Measurements from ENCODE around the gene COTL1.

Gene COTL1

GRCh38 chr16:84577034-84577803 lies 40.7 kb downstream of the COTL1 start:
- H2BK15ac ChIP-seq (replicated peaks; ENCODE audit: low read depth) = no peak overlapping the region
- no peak overlapping the region for H3K18ac ChIP-seq (ENCODE audit: low read length)
- no peak overlapping the region for H3K9ac ChIP-seq (ENCODE audit: low read length)
- H4K8ac ChIP-seq (ENCODE audit: low read depth, low read length) = no peak overlapping the region
- no peak overlapping the region for H3K27ac ChIP-seq (ENCODE audit: low read depth, low read length)
- H3K36me3 ChIP-seq (ENCODE audit: control insufficient read depth, insufficient read depth, low read length) = no peaks in the 10 kb centered on the region
- H2AK5ac ChIP-seq (ENCODE audit: low read length) = no peak overlapping the region
- H3K23ac ChIP-seq (ENCODE audit: low read length) = no peak overlapping the region
- no peak overlapping the region for H2BK5ac ChIP-seq (ENCODE audit: low read length)
- no peak overlapping the region for H3K4me3 ChIP-seq (ENCODE audit: low read length)
- H3K79me2 ChIP-seq (ENCODE audit: control insufficient read depth, insufficient read depth, low read length) = peaks cover 4% of the 10 kb centered on the region
- H3K4ac ChIP-seq (ENCODE audit: low read depth, low read length) = no peak overlapping the region
- no peaks in the 10 kb centered on the region for H3K27me3 ChIP-seq (ENCODE audit: insufficient read depth, low read length, poor library complexity)
- H2BK120ac ChIP-seq (ENCODE audit: low read depth, low read length) = no peak overlapping the region
- H4K5ac ChIP-seq (ENCODE audit: low read length) = no peak overlapping the region
- H3K4me1 ChIP-seq (ENCODE audit: control insufficient read depth, low read depth, low read length) = no peaks in the 10 kb centered on the region
- no CpG with 5 or more reads among the region's 15 CpGs for WGBS (ENCODE audit: extremely low coverage, insufficient coverage, low lambda C conversion rate)
- peaks cover 8% of the 10 kb centered on the region for H3K79me1 ChIP-seq (ENCODE audit: low read length)
- no peak overlapping the region for H3K4me2 ChIP-seq (ENCODE audit: low read length)
- no peak for DNase-seq
- H3K56ac ChIP-seq (ENCODE audit: low read length) = no peak overlapping the region

GRCh38 chr16:84575914-84576313 lies 42.0 kb downstream of the COTL1 start:
- Histone ChIP-seq H3K79me1 (ENCODE audit: low read length) (peaks cover 10% of the 10 kb centered on the region), H3K79me2 (ENCODE audit: control insufficient read depth, insufficient read depth, low read length) (peaks cover 4% of the 10 kb centered on the region), H4K8ac (ENCODE audit: low read depth, low read length) (no peak overlapping the region), H3K27ac (ENCODE audit: low read depth, low read length) (no peak overlapping the region), H2BK5ac (ENCODE audit: low read length) (no peak overlapping the region), H3K4ac (ENCODE audit: low read depth, low read length) (no peak overlapping the region), H3K4me2 (ENCODE audit: low read length) (no peak overlapping the region), H3K23ac (ENCODE audit: low read length) (no peak overlapping the region), H3K18ac (ENCODE audit: low read length) (no peak overlapping the region), H3K4me3 (ENCODE audit: low read length) (no peak overlapping the region), H3K9ac (ENCODE audit: low read length) (no peak overlapping the region), H2AK5ac (ENCODE audit: low read length) (no peak overlapping the region), H3K36me3 (ENCODE audit: control insufficient read depth, insufficient read depth, low read length) (no peaks in the 10 kb centered on the region), H2BK120ac (ENCODE audit: low read depth, low read length) (no peak overlapping the region), H4K5ac (ENCODE audit: low read length) (no peak overlapping the region), H3K56ac (ENCODE audit: low read length) (no peak overlapping the region), H2BK15ac (replicated peaks; ENCODE audit: low read depth) (no peak overlapping the region), H3K4me1 (ENCODE audit: control insufficient read depth, low read depth, low read length) (no peaks in the 10 kb centered on the region), H3K27me3 (ENCODE audit: insufficient read depth, low read length, poor library complexity) (no peaks in the 10 kb centered on the region)
- WGBS (ENCODE audit: extremely low coverage, insufficient coverage, low lambda C conversion rate) = no CpG with 5 or more reads among the region's 7 CpGs
- DNase-seq = no peak

- no peak overlapping the region for H2AK5ac ChIP-seq (ENCODE audit: low read length)
- no peak overlapping the region for H3K23ac ChIP-seq (ENCODE audit: low read length)
- H4K5ac ChIP-seq (ENCODE audit: low read length) = no peak overlapping the region
- H3K4me2 ChIP-seq (ENCODE audit: low read length) = no peak overlapping the region
- H3K79me1 ChIP-seq (ENCODE audit: low read length) = peaks cover 10% of the 10 kb centered on the region
- no peak overlapping the region for H3K4me3 ChIP-seq (ENCODE audit: low read length)
- no peak overlapping the region for H4K8ac ChIP-seq (ENCODE audit: low read depth, low read length)
- peaks cover 4% of the 10 kb centered on the region for H3K79me2 ChIP-seq (ENCODE audit: control insufficient read depth, insufficient read depth, low read length)
- no peak overlapping the region for H3K18ac ChIP-seq (ENCODE audit: low read length)
- H3K4ac ChIP-seq (ENCODE audit: low read depth, low read length) = no peak overlapping the region
- no peak overlapping the region for H3K27ac ChIP-seq (ENCODE audit: low read depth, low read length)
- H2BK5ac ChIP-seq (ENCODE audit: low read length) = no peak overlapping the region
- H3K56ac ChIP-seq (ENCODE audit: low read length) = no peak overlapping the region
- no peaks in the 10 kb centered on the region for H3K4me1 ChIP-seq (ENCODE audit: control insufficient read depth, low read depth, low read length)
- H3K9ac ChIP-seq (ENCODE audit: low read length) = no peak overlapping the region
- no peak for DNase-seq
- H2BK120ac ChIP-seq (ENCODE audit: low read depth, low read length) = no peak overlapping the region
- H3K36me3 ChIP-seq (ENCODE audit: control insufficient read depth, insufficient read depth, low read length) = no peaks in the 10 kb centered on the region
- no peak overlapping the region for H2BK15ac ChIP-seq (replicated peaks; ENCODE audit: low read depth)
- no peaks in the 10 kb centered on the region for H3K27me3 ChIP-seq (ENCODE audit: insufficient read depth, low read length, poor library complexity)
- WGBS (ENCODE audit: extremely low coverage, insufficient coverage, low lambda C conversion rate) = no CpG with 5 or more reads among the region's 12 CpGs
Observed at GRCh38 chr16:84574191-84574590, 43.7 kb downstream of the COTL1 start.

GRCh38 chr16:84572096-84572495 lies 45.8 kb downstream of the COTL1 start:
- Histone ChIP-seq H3K18ac (ENCODE audit: low read length) (no peak overlapping the region), H4K5ac (ENCODE audit: low read length) (no peak overlapping the region), H3K27ac (ENCODE audit: low read depth, low read length) (no peak overlapping the region), H3K4ac (ENCODE audit: low read depth, low read length) (no peak overlapping the region), H3K36me3 (ENCODE audit: control insufficient read depth, insufficient read depth, low read length) (no peaks in the 10 kb centered on the region), H3K9ac (ENCODE audit: low read length) (no peak overlapping the region), H3K23ac (ENCODE audit: low read length) (peak overlapping the region; percentile 66), H3K79me1 (ENCODE audit: low read length) (peaks cover 6% of the 10 kb centered on the region), H2BK5ac (ENCODE audit: low read length) (no peak overlapping the region), H2AK5ac (ENCODE audit: low read length) (no peak overlapping the region), H4K8ac (ENCODE audit: low read depth, low read length) (no peak overlapping the region), H2BK15ac (replicated peaks; ENCODE audit: low read depth) (no peak overlapping the region), H3K4me2 (ENCODE audit: low read length) (no peak overlapping the region), H3K4me3 (ENCODE audit: low read length) (no peak overlapping the region), H3K4me1 (ENCODE audit: control insufficient read depth, low read depth, low read length) (no peaks in the 10 kb centered on the region), H3K79me2 (ENCODE audit: control insufficient read depth, insufficient read depth, low read length) (no peaks in the 10 kb centered on the region), H2BK120ac (ENCODE audit: low read depth, low read length) (no peak overlapping the region), H3K56ac (ENCODE audit: low read length) (no peak overlapping the region), H3K27me3 (ENCODE audit: insufficient read depth, low read length, poor library complexity) (no peaks in the 10 kb centered on the region)
- no CpG with 5 or more reads among the region's 5 CpGs for WGBS (ENCODE audit: extremely low coverage, insufficient coverage, low lambda C conversion rate)
- DNase-seq = no peak

GRCh38 chr16:84571506-84571905 lies 46.4 kb downstream of the COTL1 start:
- no CpG with 5 or more reads among the region's 13 CpGs for WGBS (ENCODE audit: extremely low coverage, insufficient coverage, low lambda C conversion rate)
- H2BK5ac ChIP-seq (ENCODE audit: low read length) = no peak overlapping the region
- no peak for DNase-seq
- H3K4me3 ChIP-seq (ENCODE audit: low read length) = no peak overlapping the region
- H3K23ac ChIP-seq (ENCODE audit: low read length) = no peak overlapping the region
- no peak overlapping the region for H3K4ac ChIP-seq (ENCODE audit: low read depth, low read length)
- H3K9ac ChIP-seq (ENCODE audit: low read length) = no peak overlapping the region
- H2BK15ac ChIP-seq (replicated peaks; ENCODE audit: low read depth) = no peak overlapping the region
- no peak overlapping the region for H3K27ac ChIP-seq (ENCODE audit: low read depth, low read length)
- no peaks in the 10 kb centered on the region for H3K36me3 ChIP-seq (ENCODE audit: control insufficient read depth, insufficient read depth, low read length)
- H2AK5ac ChIP-seq (ENCODE audit: low read length) = no peak overlapping the region
- H3K4me2 ChIP-seq (ENCODE audit: low read length) = no peak overlapping the region
- no peak overlapping the region for H3K56ac ChIP-seq (ENCODE audit: low read length)
- H3K27me3 ChIP-seq (ENCODE audit: insufficient read depth, low read length, poor library complexity) = no peaks in the 10 kb centered on the region
- H2BK120ac ChIP-seq (ENCODE audit: low read depth, low read length) = no peak overlapping the region
- no peaks in the 10 kb centered on the region for H3K79me2 ChIP-seq (ENCODE audit: control insufficient read depth, insufficient read depth, low read length)
- H4K5ac ChIP-seq (ENCODE audit: low read length) = no peak overlapping the region
- peaks cover 6% of the 10 kb centered on the region for H3K79me1 ChIP-seq (ENCODE audit: low read length)
- H3K18ac ChIP-seq (ENCODE audit: low read length) = no peak overlapping the region
- no peak overlapping the region for H4K8ac ChIP-seq (ENCODE audit: low read depth, low read length)
- no peaks in the 10 kb centered on the region for H3K4me1 ChIP-seq (ENCODE audit: control insufficient read depth, low read depth, low read length)
